Activated CD4-positive, alpha-beta T cell treated with anti-CD3 and anti-CD28 coated beads for 1 hour (primary cell): ENCODE data around the gene BRD7.

Experiments used
- DNase-seq: peaks from one replicate; pipeline ENCODE4 v3.0.0-alpha.2; 2020

The BRD7 gene

DNA sequence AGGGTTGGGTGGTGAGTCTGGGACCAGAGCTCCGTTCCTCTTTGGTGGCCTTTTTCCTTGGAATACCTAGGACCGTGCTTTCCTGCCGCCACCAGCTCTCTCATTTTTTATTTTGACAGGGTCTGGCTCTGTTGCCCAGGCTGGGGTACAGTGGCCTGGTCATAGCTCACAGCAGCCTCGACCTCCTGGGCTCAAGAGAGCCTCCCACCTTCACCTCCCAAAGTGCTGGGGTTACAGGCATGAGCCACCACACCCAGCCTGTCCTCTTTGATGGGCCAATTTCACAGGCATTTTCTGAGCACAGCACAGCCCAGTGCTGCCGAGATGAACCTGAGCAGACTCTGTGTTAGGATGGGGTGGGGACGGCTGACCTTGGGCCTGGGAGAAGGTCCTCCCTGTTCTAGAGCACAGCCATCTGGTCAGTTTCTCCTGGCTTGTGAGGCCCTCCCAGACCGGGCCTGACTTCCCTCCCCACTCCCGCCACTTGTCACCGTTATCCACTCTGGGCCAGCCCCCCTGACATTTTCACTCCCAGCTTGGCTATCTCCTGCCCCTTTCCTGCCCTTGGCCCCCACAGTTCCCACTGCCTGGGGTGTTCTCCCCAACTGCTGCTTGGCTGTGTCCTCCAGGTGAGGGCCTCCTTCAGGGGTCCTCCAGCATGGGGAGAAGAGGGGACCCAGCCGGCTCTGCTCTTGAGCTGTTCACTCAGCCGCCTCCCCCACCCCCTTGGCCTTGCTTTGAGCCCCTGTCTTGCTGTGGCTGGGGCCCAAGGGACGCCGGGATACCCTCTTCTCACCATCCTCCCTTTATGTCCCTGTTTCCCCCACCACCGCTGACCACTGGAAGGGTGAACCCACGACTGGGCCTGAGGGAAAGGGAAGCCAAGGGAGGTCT lies 97.4 kb downstream of the BRD7 start:
- DNase-seq = no peak

DNA sequence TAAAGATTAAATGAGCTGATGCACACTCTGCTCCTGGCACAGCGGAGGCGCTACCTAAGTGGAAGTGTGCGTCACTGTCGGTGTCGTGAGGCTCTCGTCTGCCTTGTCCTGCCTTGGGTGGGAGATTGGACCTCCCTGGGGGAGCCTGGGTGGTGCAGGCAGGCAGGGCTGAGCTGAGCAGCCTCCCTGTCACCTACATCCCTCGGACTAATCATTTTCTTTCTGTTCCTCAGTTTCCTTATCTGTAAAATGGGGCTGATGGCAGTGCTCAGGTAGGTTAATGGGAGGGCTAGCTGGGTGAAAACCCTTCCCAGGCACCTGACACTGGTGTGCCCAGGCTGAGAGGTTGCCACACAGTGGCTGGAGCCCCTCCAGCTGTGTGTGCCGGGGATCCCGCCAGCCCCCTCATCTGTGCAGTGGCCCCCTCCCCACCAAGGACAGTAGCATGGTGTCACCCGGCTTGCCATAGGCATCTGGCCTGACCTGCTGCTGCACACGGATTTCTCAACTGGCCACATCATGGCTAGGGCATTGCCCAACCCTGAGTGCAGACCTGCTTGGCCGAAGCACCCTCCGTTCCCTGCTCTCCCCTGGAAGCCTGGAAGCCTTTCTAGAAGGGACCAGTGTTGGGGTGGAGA lies 98.2 kb downstream of the BRD7 start:
- no peak for DNase-seq

DNA sequence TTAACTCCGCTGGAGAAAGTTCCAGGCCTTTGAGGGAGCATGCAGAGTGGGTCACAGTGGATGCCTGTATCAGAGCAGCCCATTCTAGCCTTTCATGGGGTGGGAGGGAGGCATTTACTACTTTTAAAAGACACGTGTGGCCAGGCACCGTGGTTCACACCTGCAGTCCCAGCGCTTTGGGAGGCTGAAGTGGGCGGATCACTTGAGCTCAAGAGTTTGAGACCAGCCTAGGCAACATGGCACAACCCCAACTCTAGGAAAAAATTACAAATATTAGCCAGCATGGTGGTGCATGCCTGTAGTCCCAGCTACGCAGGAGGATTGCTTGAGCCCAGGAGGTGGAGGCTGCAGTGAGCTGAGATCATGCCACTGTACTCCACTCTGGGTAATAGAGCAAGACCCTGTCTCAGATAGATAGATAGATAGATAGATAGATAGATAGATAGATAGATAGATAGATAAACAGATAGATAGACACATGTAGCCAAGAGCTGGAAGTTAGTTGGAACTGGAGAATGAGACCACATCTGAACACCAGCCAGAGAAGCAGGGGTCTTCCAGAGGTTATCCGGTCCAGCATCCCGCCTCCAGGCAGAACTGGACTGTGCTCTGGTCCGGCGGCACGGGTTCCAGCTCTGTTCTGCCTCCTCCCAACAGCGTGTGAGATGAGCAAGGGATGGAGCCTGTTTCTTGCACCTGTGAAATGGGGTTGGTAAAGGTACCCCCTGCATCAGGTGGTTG lies 98.8 kb downstream of the BRD7 start:
- DNase-seq = no peak

DNA sequence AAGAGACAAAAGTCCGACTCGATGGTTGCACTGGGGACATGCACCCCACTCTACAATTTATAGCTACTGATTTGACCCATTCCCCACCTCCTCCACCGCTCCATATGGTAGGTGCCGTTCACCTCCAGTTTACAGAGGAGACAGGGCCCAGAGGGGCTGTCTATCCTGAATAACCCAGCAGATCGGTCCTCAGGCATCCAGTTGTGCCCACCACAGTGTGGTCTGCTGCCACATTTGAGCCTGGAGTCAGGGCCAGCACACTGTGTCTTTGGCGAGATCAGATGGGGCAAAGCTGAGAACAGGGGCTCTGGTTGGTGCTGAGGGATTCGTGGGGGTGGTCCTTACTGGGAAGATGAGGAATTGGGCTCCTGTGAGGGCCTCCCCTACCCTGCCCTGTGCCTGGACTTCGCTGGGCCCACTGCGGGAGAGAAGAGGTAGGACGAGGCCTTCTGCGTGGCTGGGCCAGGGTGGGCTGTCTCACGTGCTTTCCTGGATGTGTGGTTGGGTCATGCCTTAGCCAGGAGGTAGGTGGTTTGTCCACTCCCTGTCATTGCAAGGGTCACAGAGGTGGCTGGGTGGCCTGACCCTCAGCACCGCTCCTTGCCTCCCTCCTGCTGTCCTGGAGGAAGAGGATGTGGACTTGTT lies 99.6 kb downstream of the BRD7 start:
- no peak for DNase-seq

DNA sequence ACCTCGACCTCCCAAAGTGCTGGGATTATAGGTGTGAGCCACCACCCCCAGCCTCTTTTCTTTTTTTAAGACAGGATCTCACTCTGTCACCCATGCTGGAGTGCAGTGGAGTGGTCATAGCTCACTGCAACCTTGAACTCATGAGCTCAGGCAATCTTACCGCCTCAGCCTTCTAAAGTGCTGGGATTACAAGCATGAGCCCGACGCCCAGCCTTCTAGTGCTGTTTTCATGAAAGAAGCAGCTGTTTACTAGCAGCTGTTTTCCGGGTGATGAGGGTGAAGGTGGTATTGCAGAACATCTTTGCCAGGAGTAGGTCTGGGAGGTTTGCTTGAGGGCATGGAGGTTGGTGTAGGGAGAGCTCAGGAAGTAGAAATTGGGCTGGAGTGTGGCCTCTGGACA lies 100.4 kb downstream of the BRD7 start:
- no peak for DNase-seq

DNA sequence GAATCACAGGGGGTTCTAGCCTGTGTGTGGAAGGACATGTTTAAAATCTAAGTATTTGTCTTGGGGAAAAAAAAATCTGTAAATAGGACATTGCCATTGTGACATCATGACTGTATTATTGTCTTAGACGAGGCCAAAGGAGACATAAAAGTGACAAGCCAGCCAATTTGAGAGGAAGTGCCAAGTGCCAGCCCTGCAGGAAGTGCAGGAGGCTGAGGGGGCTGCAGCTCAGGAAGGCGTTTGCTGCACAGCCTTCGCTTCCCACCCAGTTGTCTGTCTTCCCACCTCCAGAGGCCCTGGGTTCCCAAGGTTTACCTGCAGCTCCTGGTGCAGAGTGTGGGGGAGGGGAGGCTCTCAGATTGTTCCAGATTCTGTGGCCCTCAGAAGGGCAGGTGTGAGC lies 101.1 kb downstream of the BRD7 start:
- DNase-seq = no peak

DNA sequence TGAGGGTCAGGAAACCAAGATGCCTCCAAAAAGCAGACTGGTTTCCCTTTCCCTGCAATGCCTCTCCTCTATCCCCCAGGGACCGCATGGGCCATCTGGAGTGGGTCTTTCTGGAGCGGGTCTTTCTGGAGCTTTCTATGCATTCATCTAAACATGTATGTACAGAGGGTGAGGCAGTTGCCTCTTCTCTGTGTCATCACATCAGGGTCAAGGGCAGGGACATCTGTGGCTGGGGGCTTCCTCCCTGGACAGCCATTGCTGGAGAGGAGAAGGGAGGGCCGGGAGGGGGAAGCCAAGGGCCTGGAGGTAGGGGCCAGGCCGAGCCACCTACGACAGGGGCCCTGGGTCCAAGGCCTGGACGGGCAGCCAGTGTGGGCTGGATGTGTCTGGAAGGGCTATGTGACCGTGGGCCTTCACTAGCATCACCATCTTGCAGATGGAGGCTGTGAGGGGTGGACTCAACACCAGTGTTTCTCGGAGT lies 101.6 kb downstream of the BRD7 start:
- no peak for DNase-seq

DNA sequence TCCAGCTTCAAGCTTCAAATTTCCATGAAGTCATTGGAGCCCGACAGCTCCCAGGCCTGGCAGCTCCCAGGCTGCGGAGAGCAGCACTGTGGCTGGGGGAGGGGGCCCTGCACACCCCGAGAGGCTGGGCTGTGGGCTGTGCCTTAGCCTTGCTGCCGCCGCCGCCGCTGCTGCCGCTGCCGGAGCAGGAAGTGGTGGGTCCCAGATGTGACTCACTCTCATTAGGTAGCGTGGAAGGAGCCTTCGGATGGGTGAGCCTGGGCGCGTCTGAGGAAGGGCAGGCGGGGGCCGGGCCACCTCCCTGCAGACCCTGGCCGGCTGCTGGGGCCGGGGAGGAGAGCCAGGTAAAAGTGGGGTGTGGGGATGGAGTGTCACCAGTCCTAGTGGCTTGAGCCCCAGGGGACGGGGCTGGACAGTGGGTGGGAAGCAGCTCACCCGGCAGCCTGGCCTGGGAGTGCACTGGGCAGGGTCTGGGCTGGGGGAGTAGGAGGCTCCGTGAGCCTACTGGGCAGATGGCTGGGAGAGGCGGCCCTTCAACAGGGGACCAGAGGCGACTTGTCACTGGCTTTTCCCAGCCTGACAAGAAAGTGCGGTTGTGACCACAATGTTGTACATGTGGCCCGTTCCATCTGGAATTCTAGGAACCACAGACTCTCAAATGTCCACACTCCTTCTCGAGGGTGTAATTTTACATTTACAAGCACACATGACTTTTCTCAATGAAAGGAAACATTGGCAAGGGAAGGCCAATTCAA lies 102.3 kb downstream of the BRD7 start, which contains the start of gene ADCY7:
ADCY7 (plus strand) TSS at position 215 of the 755 bp plus-strand sequence. CDS start 21,629 bp downstream, outside the sequence.
- DNase-seq = peak; percentile 78
